ENCODE results near the gene ZNF24. TPM values are rescaled to one million over a fixed set of nuclear protein-coding genes. Genes with fewer than 3 reads are reported as not detected.
A peak's percentile ranks its signal among the peaks of the same experiment; 100 is the strongest.

Gene ZNF24
- total and polyA plus RNA-seq, 2 experiments from 2014 or later, result 52.4 to 75.2 TPM

DNA sequence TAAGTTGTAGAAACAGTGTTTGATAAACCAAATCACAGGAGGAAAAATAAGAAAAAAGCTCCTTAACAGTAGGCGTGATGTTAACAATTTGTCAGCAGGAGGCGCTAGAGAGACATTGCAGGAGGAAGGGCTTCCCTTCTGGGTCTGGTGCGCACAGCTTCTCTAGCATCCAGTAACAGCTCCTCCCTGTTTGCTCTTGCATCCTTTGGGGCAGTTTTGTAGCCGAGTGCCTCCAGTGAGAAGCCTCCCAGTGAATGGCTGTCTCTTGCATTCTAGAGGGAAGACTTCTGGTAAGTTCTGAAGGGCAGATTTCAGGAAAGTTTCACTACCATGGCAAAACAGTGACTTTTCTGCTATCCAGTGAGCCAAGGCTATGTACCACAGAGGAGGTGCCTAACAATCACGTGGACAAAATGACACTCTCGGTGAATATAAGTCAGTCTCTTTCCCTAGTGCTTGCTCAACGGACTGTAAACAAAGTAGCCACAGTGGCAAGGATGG is 42.4 kb upstream of the ZNF24 start:
- TF ChIP-seq, protein P1, sequence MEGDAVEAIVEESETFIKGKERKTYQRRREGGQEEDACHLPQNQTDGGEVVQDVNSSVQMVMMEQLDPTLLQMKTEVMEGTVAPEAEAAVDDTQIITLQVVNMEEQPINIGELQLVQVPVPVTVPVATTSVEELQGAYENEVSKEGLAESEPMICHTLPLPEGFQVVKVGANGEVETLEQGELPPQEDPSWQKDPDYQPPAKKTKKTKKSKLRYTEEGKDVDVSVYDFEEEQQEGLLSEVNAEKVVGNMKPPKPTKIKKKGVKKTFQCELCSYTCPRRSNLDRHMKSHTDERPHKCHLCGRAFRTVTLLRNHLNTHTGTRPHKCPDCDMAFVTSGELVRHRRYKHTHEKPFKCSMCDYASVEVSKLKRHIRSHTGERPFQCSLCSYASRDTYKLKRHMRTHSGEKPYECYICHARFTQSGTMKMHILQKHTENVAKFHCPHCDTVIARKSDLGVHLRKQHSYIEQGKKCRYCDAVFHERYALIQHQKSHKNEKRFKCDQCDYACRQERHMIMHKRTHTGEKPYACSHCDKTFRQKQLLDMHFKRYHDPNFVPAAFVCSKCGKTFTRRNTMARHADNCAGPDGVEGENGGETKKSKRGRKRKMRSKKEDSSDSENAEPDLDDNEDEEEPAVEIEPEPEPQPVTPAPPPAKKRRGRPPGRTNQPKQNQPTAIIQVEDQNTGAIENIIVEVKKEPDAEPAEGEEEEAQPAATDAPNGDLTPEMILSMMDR (conservative IDR thresholded peaks at IDR 0.05; ENCODE audit: low read depth in 2 of 2), result peak; percentile 91 to 93
- TF ChIP-seq, protein P2, sequence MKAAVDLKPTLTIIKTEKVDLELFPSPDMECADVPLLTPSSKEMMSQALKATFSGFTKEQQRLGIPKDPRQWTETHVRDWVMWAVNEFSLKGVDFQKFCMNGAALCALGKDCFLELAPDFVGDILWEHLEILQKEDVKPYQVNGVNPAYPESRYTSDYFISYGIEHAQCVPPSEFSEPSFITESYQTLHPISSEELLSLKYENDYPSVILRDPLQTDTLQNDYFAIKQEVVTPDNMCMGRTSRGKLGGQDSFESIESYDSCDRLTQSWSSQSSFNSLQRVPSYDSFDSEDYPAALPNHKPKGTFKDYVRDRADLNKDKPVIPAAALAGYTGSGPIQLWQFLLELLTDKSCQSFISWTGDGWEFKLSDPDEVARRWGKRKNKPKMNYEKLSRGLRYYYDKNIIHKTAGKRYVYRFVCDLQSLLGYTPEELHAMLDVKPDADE (IDR thresholded peaks at IDR 0.05), result no peak
- H3F3A ChIP-seq (replicated peaks; ENCODE audit: low read depth), result no peaks in the 10 kb centered on the region
- H3K4me2 ChIP-seq, result no peak overlapping the region
- no peaks in the 10 kb centered on the region for H3K9me2 ChIP-seq (ENCODE audit: insufficient read depth)
- H4K20me1 ChIP-seq (replicated peaks; ENCODE audit: insufficient read depth), result no peaks in the 10 kb centered on the region
- Mint-ChIP-seq H3K27me3 (ENCODE audit: insufficient read depth, low read depth, poor library complexity) (no peaks in the 10 kb centered on the region), H3K9me3 (peaks cover 4% of the 10 kb centered on the region; the same call in 1 of the 3 replicates), H3K27ac (no peak overlapping the region), H3K4me1 (peaks cover 6% of the 10 kb centered on the region), H3K4me3 (no peak overlapping the region; the same call in 2 of the 3 replicates), H3K36me3 (ENCODE audit: low read depth) (no peaks in the 10 kb centered on the region)
- H3K79me2 ChIP-seq (replicated peaks; ENCODE audit: insufficient read depth), result no peaks in the 10 kb centered on the region
- H3K4me3 ChIP-seq, result no peak overlapping the region
- H3K27me3 ChIP-seq (ENCODE audit: insufficient read depth), result no peaks in the 10 kb centered on the region
- no peaks in the 10 kb centered on the region for H3K4me1 ChIP-seq (ENCODE audit: insufficient read depth)
- H3K27ac ChIP-seq (ENCODE audit: low read depth), result no peak overlapping the region
- DNase-seq (ENCODE audit: low spot score) (peak; percentile 95), ATAC-seq (peak; percentile 99)
- H3K36me3 ChIP-seq (ENCODE audit: insufficient read depth), result no peaks in the 10 kb centered on the region
- H2AFZ ChIP-seq, result no peak overlapping the region

DNA sequence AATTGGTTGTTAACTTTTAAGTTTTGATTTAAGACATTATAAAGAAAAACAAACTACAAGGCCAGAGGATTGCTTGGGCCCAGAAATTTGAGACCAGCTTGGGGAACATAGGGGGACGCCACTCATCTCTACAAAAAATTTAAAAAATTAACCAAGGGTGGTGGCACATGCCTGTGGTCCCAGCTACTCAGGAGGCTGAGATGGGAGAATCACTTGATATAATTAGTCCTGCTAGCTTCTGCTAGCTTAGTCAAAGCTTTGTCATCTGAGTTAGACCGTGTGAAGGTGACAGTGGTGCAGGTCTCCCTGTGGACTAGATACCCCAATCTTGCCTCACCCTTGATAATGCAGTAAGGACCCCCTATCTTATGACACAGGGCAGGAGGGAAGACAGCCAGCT is 38.9 kb upstream of the ZNF24 start:
- peaks cover 4% of the 10 kb centered on the region; the same call in 2 of the 3 replicates for H3K9me3 Mint-ChIP-seq
- H3K4me3 ChIP-seq, result no peak overlapping the region
- H3K36me3 Mint-ChIP-seq (ENCODE audit: low read depth), result no peaks in the 10 kb centered on the region
- H3K4me1 ChIP-seq (ENCODE audit: insufficient read depth), result no peaks in the 10 kb centered on the region
- DNase-seq (ENCODE audit: low spot score), result no peak
- H3K4me2 ChIP-seq, result no peak overlapping the region
- no peaks in the 10 kb centered on the region for H3K27me3 ChIP-seq (ENCODE audit: insufficient read depth)
- no peaks in the 10 kb centered on the region for H3K79me2 ChIP-seq (replicated peaks; ENCODE audit: insufficient read depth)
- no peaks in the 10 kb centered on the region for H3K36me3 ChIP-seq (ENCODE audit: insufficient read depth)
- no peak overlapping the region for H2AFZ ChIP-seq
- H3K4me1 Mint-ChIP-seq, result peaks cover 2% of the 10 kb centered on the region; the same call in 2 of the 3 replicates
- H4K20me1 ChIP-seq (replicated peaks; ENCODE audit: insufficient read depth), result no peaks in the 10 kb centered on the region
- no peak overlapping the region for H3K27ac ChIP-seq (ENCODE audit: low read depth)
- H3K27me3 Mint-ChIP-seq (ENCODE audit: insufficient read depth, low read depth, poor library complexity), result peaks cover 3% of the 10 kb centered on the region
- H3K9me2 ChIP-seq (ENCODE audit: insufficient read depth), result no peaks in the 10 kb centered on the region
- no peak for ATAC-seq
- H3K27ac Mint-ChIP-seq, result no peak overlapping the region
- H3K4me3 Mint-ChIP-seq, result no peak overlapping the region
- no peaks in the 10 kb centered on the region for H3F3A ChIP-seq (replicated peaks; ENCODE audit: low read depth)
- TF ChIP-seq EZH2phosphoT487 (IDR thresholded peaks at IDR 0.05; ENCODE audit: unreplicated experiment) (no peak), EZH2 (IDR thresholded peaks at IDR 0.05; ENCODE audit: low read depth, unreplicated experiment) (no peak), NANOG (IDR thresholded peaks at IDR 0.05; ENCODE audit: borderline replicate concordance) (no peak), STAT1 (IDR thresholded peaks at IDR 0.05; ENCODE audit: unreplicated experiment) (no peak), POLR2AphosphoS5 (IDR thresholded peaks at IDR 0.05; ENCODE audit: low read depth) (no peak), ZNF114 (CRISPR knock-in tag; IDR thresholded peaks at IDR 0.05) (no peak), ZNF331 (CRISPR knock-in tag; IDR thresholded peaks at IDR 0.05; ENCODE audit: low read depth) (no peak), CREB1 (CRISPR knock-in tag; IDR thresholded peaks at IDR 0.05; ENCODE audit: low read depth) (no peak)
- TF ChIP-seq, protein P1 (conservative IDR thresholded peaks at IDR 0.05; ENCODE audit: low read depth in 2 of 2), result no peak
- TF ChIP-seq, protein P2 (IDR thresholded peaks at IDR 0.05), result no peak
